Measurements from ENCODE around the gene HES1. TPM values are rescaled to one million over a fixed set of nuclear protein-coding genes. Genes with fewer than 3 reads are reported as not detected.

Gene HES1
- total RNA-seq, 1 donor from 2014 or later = 66.5 TPM

DNA sequence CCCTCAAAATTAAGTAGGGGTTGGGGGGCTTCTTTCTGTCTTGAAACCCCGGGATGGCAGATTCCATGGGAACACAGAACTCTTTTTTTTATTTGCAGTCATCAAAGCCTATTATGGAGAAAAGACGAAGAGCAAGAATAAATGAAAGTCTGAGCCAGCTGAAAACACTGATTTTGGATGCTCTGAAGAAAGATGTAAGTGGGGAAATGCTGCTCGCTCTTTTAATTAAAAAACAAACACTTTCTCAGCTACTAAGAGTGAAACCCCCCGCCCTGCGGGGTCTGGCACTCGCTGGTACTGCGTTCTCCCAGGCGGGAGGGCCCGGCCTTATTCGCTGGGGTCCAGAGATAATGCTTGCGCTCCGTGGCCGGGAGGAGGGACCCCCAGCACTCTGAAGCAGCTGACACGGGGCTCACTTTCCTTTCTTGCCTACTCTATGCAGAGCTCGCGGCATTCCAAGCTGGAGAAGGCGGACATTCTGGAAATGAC, 615 bp downstream of the HES1 start:
- peaks cover 27% of the 10 kb centered on the region for H3K79me2 ChIP-seq (ENCODE audit: low read depth)
- peak overlapping the region; percentile 87 for H3K27ac Mint-ChIP-seq
- peak overlapping the region; percentile 44 for H3K9ac ChIP-seq
- H3K4me3 Mint-ChIP-seq = peak overlapping the region; percentile 97
- TF ChIP-seq EZH2phosphoT487 (IDR thresholded peaks at IDR 0.05) (no peak), EZH2 (IDR thresholded peaks at IDR 0.05) (no peak)
- TF ChIP-seq, protein P1, sequence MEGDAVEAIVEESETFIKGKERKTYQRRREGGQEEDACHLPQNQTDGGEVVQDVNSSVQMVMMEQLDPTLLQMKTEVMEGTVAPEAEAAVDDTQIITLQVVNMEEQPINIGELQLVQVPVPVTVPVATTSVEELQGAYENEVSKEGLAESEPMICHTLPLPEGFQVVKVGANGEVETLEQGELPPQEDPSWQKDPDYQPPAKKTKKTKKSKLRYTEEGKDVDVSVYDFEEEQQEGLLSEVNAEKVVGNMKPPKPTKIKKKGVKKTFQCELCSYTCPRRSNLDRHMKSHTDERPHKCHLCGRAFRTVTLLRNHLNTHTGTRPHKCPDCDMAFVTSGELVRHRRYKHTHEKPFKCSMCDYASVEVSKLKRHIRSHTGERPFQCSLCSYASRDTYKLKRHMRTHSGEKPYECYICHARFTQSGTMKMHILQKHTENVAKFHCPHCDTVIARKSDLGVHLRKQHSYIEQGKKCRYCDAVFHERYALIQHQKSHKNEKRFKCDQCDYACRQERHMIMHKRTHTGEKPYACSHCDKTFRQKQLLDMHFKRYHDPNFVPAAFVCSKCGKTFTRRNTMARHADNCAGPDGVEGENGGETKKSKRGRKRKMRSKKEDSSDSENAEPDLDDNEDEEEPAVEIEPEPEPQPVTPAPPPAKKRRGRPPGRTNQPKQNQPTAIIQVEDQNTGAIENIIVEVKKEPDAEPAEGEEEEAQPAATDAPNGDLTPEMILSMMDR (IDR thresholded peaks at IDR 0.05) = no peak
- peaks cover 38% of the 10 kb centered on the region for H4K20me1 ChIP-seq (ENCODE audit: low read depth)
- H3K36me3 ChIP-seq = peaks cover 4% of the 10 kb centered on the region
- H3K4me3 ChIP-seq = peak overlapping the region; percentile 71
- peaks cover 5% of the 10 kb centered on the region for H3K27me3 Mint-ChIP-seq (ENCODE audit: insufficient read depth, low read depth)
- peak overlapping the region; percentile 82 for H3K4me2 ChIP-seq
- H3K9me3 ChIP-seq (ENCODE audit: low read depth) = no peaks in the 10 kb centered on the region
- peaks cover 55% of the 10 kb centered on the region for H3K4me1 ChIP-seq
- peaks cover 3% of the 10 kb centered on the region for H3K27me3 ChIP-seq
- peaks cover 10% of the 10 kb centered on the region for H3K36me3 Mint-ChIP-seq
- H3K9me3 Mint-ChIP-seq = no peaks in the 10 kb centered on the region
- peak overlapping the region; percentile 51 for H3K27ac ChIP-seq
- peaks cover 52% of the 10 kb centered on the region for H3K4me1 Mint-ChIP-seq
- peak; percentile 76 for DNase-seq (ENCODE audit: low spot score)
- H2AFZ ChIP-seq (replicated peaks) = no peak overlapping the region
- peaks cover 77% of the 10 kb centered on the region for H3F3A ChIP-seq (ENCODE audit: low read depth)

DNA sequence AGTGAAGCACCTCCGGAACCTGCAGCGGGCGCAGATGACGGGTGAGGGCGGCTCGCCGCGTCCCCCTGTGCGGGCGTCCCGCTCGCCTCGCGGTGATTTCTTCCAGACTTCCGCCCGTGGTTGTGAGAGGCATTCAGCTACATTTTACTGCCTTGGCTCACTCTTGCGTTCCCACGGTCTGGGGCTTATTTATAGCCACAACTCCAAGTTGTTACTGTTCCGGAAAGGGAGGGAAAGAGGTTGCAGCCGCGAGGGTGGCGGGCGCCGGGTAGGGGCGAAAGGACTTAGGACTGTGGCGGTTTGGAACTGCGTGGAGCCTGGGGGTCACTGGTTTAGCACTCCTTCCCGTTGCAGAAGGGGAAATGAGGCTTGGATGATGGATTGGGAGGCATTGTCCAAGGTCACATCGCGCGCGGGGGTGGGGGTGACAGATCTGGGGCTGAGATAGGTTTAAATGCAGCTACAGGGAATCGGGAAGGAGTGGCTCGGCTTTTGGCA, 1.1 kb downstream of the HES1 start:
- Histone ChIP-seq H3K9me3 (ENCODE audit: low read depth) (no peaks in the 10 kb centered on the region), H2AFZ (replicated peaks) (no peak overlapping the region), H3K27ac (peak overlapping the region; percentile 1), H3F3A (ENCODE audit: low read depth) (peaks cover 77% of the 10 kb centered on the region), H3K79me2 (ENCODE audit: low read depth) (peaks cover 27% of the 10 kb centered on the region), H3K4me2 (peak overlapping the region; percentile 82), H3K9ac (peak overlapping the region; percentile 44), H3K27me3 (peaks cover 3% of the 10 kb centered on the region), H4K20me1 (ENCODE audit: low read depth) (peaks cover 38% of the 10 kb centered on the region), H3K36me3 (peaks cover 4% of the 10 kb centered on the region), H3K4me3 (peak overlapping the region; percentile 71), H3K4me1 (peaks cover 55% of the 10 kb centered on the region)
- peaks cover 10% of the 10 kb centered on the region for H3K36me3 Mint-ChIP-seq
- no peak for DNase-seq (ENCODE audit: low spot score)
- peaks cover 5% of the 10 kb centered on the region for H3K27me3 Mint-ChIP-seq (ENCODE audit: insufficient read depth, low read depth)
- peak overlapping the region; percentile 97 for H3K4me3 Mint-ChIP-seq
- TF ChIP-seq EZH2phosphoT487 (IDR thresholded peaks at IDR 0.05) (no peak), EZH2 (IDR thresholded peaks at IDR 0.05) (no peak)
- TF ChIP-seq, protein P1 (IDR thresholded peaks at IDR 0.05) = no peak
- H3K4me1 Mint-ChIP-seq = peaks cover 51% of the 10 kb centered on the region
- peak overlapping the region; percentile 72 for H3K27ac Mint-ChIP-seq
- no peaks in the 10 kb centered on the region for H3K9me3 Mint-ChIP-seq

DNA sequence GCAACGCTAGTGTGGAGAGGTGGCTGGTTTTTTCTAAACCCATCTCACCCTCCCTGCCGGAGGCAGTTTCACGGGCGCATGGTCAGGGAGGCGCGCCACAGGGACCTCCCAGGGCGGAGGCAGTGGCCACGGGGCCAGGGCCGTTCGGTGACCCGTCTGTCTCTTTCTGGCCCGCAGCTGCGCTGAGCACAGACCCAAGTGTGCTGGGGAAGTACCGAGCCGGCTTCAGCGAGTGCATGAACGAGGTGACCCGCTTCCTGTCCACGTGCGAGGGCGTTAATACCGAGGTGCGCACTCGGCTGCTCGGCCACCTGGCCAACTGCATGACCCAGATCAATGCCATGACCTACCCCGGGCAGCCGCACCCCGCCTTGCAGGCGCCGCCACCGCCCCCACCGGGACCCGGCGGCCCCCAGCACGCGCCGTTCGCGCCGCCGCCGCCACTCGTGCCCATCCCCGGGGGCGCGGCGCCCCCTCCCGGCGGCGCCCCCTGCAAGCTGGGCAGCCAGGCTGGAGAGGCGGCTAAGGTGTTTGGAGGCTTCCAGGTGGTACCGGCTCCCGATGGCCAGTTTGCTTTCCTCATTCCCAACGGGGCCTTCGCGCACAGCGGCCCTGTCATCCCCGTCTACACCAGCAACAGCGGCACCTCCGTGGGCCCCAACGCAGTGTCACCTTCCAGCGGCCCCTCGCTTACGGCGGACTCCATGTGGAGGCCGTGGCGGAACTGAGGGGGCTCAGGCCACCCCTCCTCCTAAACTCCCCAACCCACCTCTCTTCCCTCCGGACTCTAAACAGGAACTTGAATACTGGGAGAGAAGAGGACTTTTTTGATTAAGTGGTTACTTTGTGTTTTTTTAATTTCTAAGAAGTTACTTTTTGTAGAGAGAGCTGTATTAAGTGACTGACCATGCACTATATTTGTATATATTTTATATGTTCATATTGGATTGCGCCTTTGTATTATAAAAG, 1.8 kb downstream of the HES1 start:
- Histone ChIP-seq H3F3A (ENCODE audit: low read depth) (peaks cover 77% of the 10 kb centered on the region), H3K9ac (peak overlapping the region; percentile 44), H3K27ac (peak overlapping the region; percentile 1), H3K4me1 (peaks cover 53% of the 10 kb centered on the region), H3K79me2 (ENCODE audit: low read depth) (peaks cover 27% of the 10 kb centered on the region), H2AFZ (replicated peaks) (no peak overlapping the region), H3K4me3 (peak overlapping the region; percentile 71), H3K9me3 (ENCODE audit: low read depth) (no peaks in the 10 kb centered on the region), H3K4me2 (peak overlapping the region; percentile 82), H3K27me3 (peaks cover 3% of the 10 kb centered on the region), H4K20me1 (ENCODE audit: low read depth) (peaks cover 38% of the 10 kb centered on the region), H3K36me3 (peaks cover 4% of the 10 kb centered on the region)
- Mint-ChIP-seq H3K4me3 (peak overlapping the region; percentile 97), H3K27me3 (ENCODE audit: insufficient read depth, low read depth) (peaks cover 8% of the 10 kb centered on the region), H3K27ac (peak overlapping the region; percentile 79), H3K4me1 (peaks cover 51% of the 10 kb centered on the region), H3K9me3 (no peaks in the 10 kb centered on the region), H3K36me3 (peaks cover 10% of the 10 kb centered on the region)
- DNase-seq (ENCODE audit: low spot score) = peak; percentile 66
- no peak for TF ChIP-seq EZH2 (IDR thresholded peaks at IDR 0.05)
- TF ChIP-seq, protein P1 (IDR thresholded peaks at IDR 0.05) = peak; percentile 55

Data from neural progenitor cell (in vitro differentiated cells).